K562 (cell line): Measurements from ENCODE around the gene TNIK. TPM values are rescaled to one million over a fixed set of nuclear protein-coding genes. Genes with fewer than 3 reads are reported as not detected.

Experiments used
- ATF1 ChIP-seq, 2 experiments: fragments of 450-650 bp in 1 of 2; IDR thresholded peaks; 2 replicates each; pipeline ENCODE4 v1.6.1; 2016; ENCODE audit warnings: missing compliant biosample characterization in 1 of 2, missing genetic modification characterization in 1 of 2
- ATF7 ChIP-seq: fragments of 450-650 bp; IDR thresholded peaks from 2 replicates; pipeline ENCODE4 v1.7.1; 2014; ENCODE audit warnings: mild to moderate bottlenecking, moderate library complexity
- HMG20A ChIP-seq: fragments of 450-650 bp; formaldehyde crosslinking; conservative IDR thresholded peaks from 2 replicates; pipeline ENCODE4 v1.4.0; 2020; ENCODE audit warnings: mild to moderate bottlenecking, mixed read lengths
- PCBP1 ChIP-seq: fragments of 200-400 bp; formaldehyde crosslinking; IDR thresholded peaks from 2 replicates; pipeline ENCODE4 v1.6.1; 2018; ENCODE audit warnings: mild to moderate bottlenecking, low read depth, low read length; ENCODE audit not compliant: poor library complexity, severe bottlenecking
- PCBP2 ChIP-seq: fragments of 200-400 bp; formaldehyde crosslinking; IDR thresholded peaks from 2 replicates; pipeline ENCODE4 v1.6.1; 2018; ENCODE audit warnings: low read length, low read depth, mild to moderate bottlenecking, moderate library complexity; ENCODE audit not compliant: poor library complexity, severe bottlenecking
- RBFOX2 ChIP-seq: fragments of 200-400 bp; formaldehyde crosslinking; IDR thresholded peaks from 2 replicates; pipeline ENCODE4 v1.6.1; 2017; ENCODE audit warnings: low read depth, mild to moderate bottlenecking, low read length, moderate library complexity
- RHOXF2B ChIP-seq: fragments of 250-450 bp; sonication (Bioruptor Pico); conservative IDR thresholded peaks from 2 replicates; pipeline ENCODE4 v1.5.1; 2021
- TCF15 ChIP-seq: fragments of 250-450 bp; sonication (Bioruptor Pico); IDR thresholded peaks from 2 replicates; pipeline ENCODE4 v1.8.0; 2022; ENCODE audit warnings: moderate library complexity, mild to moderate bottlenecking, inconsistent platforms
- TFAM ChIP-seq: fragments of 250-450 bp; sonication (Bioruptor Pico); conservative IDR thresholded peaks from 2 replicates; pipeline ENCODE4 v1.5.0; 2021; ENCODE audit warnings: mild to moderate bottlenecking, moderate library complexity
- UBTF ChIP-seq, 2 experiments: IDR thresholded peaks; 2 replicates each; pipeline ENCODE4 v1.6.1; 2012; ENCODE audit warnings: improper control_type of control experiment in 2 of 2, low read depth in 2 of 2, low read length in 2 of 2, borderline replicate concordance in 1 of 2
- ZNF146 ChIP-seq: IDR thresholded peaks from one replicate; pipeline ENCODE4 v1.6.1; 2018; ENCODE audit warnings: missing compliant biosample characterization; ENCODE audit not compliant: unreplicated experiment
- ZNF3 ChIP-seq: fragments of 250-450 bp; sonication (Bioruptor Pico); IDR thresholded peaks from 2 replicates; pipeline ENCODE4 v1.5.0; 2021; ENCODE audit warnings: mild to moderate bottlenecking, moderate library complexity
- ZNF408 ChIP-seq: fragments of 250-450 bp; sonication (Bioruptor Pico); IDR thresholded peaks from 2 replicates; pipeline ENCODE4 v1.4.0; 2020; ENCODE audit warnings: low read depth, mild to moderate bottlenecking, moderate library complexity
- ZNF707 ChIP-seq: fragments of 250-450 bp; sonication (Bioruptor Pico); conservative IDR thresholded peaks from 2 replicates; pipeline ENCODE4 v1.8.0; 2022; ENCODE audit warnings: inconsistent platforms, mild to moderate bottlenecking, moderate library complexity
- ZSCAN29 ChIP-seq: fragments of 450-650 bp; IDR thresholded peaks from 2 replicates; pipeline ENCODE4 v1.6.1; 2017
- polyA plus RNA-seq, 8 experiments: library from polyadenylated mRNA; depleted of rRNA in 4 of 8; stranded (reverse) in 5 of 8; unstranded in 3 of 8; fragments of >200 nt; fragmentation: Nextera tagmentation in 2 of 8; fragmentation: Illumina TruSeq in 1 of 8; extraction: Ambion mirVana in 2 of 8; extraction: Trizol in 1 of 8; gene quantifications; 2 replicates each; pipeline versions ENCODE4 v1.2.1 to v1.2.3, GENCODE V29; 2011 to 2014; ENCODE audit warnings: inconsistent platforms in 1 of 8, missing spikeins in 1 of 8
- total RNA-seq, 7 experiments: library from RNA; depleted of rRNA in 6 of 7; stranded (reverse); fragments of >200 nt in 6 of 7; fragmentation: Illumina TruSeq in 2 of 7; extraction: Trizol in 2 of 7; gene quantifications; 2 replicates each; pipeline versions ENCODE4 v1.2.1 to v1.2.3, GENCODE V29; 2011 to 2021; ENCODE audit warnings: low replicate concordance in 1 of 7
- TF ChIP-seq, protein P1 (sequence below): fragments of 450-650 bp; IDR thresholded peaks from 2 replicates; pipeline ENCODE4 v1.6.1; 2017; ENCODE audit warnings: antibody characterized with exemption, mild to moderate bottlenecking

Gene TNIK
- total and polyA plus RNA-seq, 9 of the 15 experiments (the other 6 are each of a cell fraction or from before 2014, with no cell fraction given) = 6.6 to 39.0 (median 24.7) TPM

- TF ChIP-seq HMG20A (CRISPR knock-in tag) (no peak), ATF7 (peak; percentile 52; the same call in 1 of the 2 replicates), RBFOX2 (no peak), ZNF707 (CRISPR knock-in tag) (no peak), PCBP2 (no peak), ZNF408 (no peak), ZSCAN29 (no peak), ZNF146 (CRISPR knock-in tag) (no peak), PCBP1 (no peak), UBTF (IDR thresholded peaks at IDR 0.05; ENCODE audit: borderline replicate concordance in 1 of 2, low read depth in 2 of 2, low read length in 2 of 2) (no peak), ATF1 (CRISPR knock-in tag; IDR thresholded peaks at IDR 0.05) (no peak), ATF1 (tag; IDR thresholded peaks at IDR 0.05) (no peak), ZNF3 (CRISPR knock-in tag) (no peak), TCF15 (no peak), TFAM (no peak), RHOXF2B (CRISPR knock-in tag) (no peak)
- TF ChIP-seq, protein P1, sequence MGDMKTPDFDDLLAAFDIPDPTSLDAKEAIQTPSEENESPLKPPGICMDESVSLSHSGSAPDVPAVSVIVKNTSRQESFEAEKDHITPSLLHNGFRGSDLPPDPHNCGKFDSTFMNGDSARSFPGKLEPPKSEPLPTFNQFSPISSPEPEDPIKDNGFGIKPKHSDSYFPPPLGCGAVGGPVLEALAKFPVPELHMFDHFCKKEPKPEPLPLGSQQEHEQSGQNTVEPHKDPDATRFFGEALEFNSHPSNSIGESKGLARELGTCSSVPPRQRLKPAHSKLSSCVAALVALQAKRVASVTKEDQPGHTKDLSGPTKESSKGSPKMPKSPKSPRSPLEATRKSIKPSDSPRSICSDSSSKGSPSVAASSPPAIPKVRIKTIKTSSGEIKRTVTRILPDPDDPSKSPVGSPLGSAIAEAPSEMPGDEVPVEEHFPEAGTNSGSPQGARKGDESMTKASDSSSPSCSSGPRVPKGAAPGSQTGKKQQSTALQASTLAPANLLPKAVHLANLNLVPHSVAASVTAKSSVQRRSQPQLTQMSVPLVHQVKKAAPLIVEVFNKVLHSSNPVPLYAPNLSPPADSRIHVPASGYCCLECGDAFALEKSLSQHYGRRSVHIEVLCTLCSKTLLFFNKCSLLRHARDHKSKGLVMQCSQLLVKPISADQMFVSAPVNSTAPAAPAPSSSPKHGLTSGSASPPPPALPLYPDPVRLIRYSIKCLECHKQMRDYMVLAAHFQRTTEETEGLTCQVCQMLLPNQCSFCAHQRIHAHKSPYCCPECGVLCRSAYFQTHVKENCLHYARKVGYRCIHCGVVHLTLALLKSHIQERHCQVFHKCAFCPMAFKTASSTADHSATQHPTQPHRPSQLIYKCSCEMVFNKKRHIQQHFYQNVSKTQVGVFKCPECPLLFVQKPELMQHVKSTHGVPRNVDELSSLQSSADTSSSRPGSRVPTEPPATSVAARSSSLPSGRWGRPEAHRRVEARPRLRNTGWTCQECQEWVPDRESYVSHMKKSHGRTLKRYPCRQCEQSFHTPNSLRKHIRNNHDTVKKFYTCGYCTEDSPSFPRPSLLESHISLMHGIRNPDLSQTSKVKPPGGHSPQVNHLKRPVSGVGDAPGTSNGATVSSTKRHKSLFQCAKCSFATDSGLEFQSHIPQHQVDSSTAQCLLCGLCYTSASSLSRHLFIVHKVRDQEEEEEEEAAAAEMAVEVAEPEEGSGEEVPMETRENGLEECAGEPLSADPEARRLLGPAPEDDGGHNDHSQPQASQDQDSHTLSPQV = no peak
These were observed 131.7 kb downstream of the TNIK start (continued) for GRCh38 chr3:171328419-171329082.
